Fibroblast of lung (primary cell): Measurements from ENCODE around the gene TXNDC8. TPM values are rescaled to one million over a fixed set of nuclear protein-coding genes. Genes with fewer than 3 reads are reported as not detected.

Experiments used
- DNase-seq, 2 donors: peaks; one replicate each; pipeline versions ENCODE4 v3.0.0 to v3.0.0-alpha.2; 2010; ENCODE audit warnings: low read depth in 2 of 2
- H2AFZ ChIP-seq: 2 replicates; pipeline ENCODE4 v1.5.1; 2012; ENCODE audit warnings: low read length, control low read depth, inconsistent platforms
- H3K27ac ChIP-seq: 2 replicates; pipeline ENCODE4 v1.5.1; 2011; ENCODE audit warnings: low read length, control low read depth; ENCODE audit not compliant: insufficient read depth
- H3K27me3 ChIP-seq: 2 replicates; pipeline ENCODE4 v1.5.1; 2011; ENCODE audit warnings: mild to moderate bottlenecking, low read length; ENCODE audit not compliant: control insufficient read depth, insufficient read depth
- H3K36me3 ChIP-seq: 2 replicates; pipeline ENCODE4 v1.5.1; 2011; ENCODE audit warnings: low read length; ENCODE audit not compliant: control insufficient read depth, insufficient read depth
- H3K4me1 ChIP-seq: 2 replicates; pipeline ENCODE4 v1.5.1; 2011; ENCODE audit warnings: low read length; ENCODE audit not compliant: control insufficient read depth, insufficient read depth; ENCODE audit errors: extremely low read depth
- H3K4me2 ChIP-seq: 2 replicates; pipeline ENCODE4 v1.5.1; 2011; ENCODE audit warnings: low read length, control low read depth; ENCODE audit not compliant: insufficient read depth; ENCODE audit errors: extremely low read depth
- H3K4me3 ChIP-seq, 4 experiments: fragments of 200-600 bp in 1 of 4; sonication (generic) in 1 of 4; replicated peaks in 1 of 4; 2 replicates each; pipeline ENCODE4 v1.5.1; 2011 to 2016; ENCODE audit warnings: low read length in 4 of 4, low read depth in 3 of 4, mild to moderate bottlenecking in 3 of 4, control low read depth in 2 of 4, inconsistent platforms in 1 of 4, mixed read lengths in 1 of 4; ENCODE audit not compliant: insufficient read depth in 1 of 4; ENCODE audit errors: control extremely low read depth in 1 of 4
- H3K79me2 ChIP-seq: 2 replicates; pipeline ENCODE4 v1.5.1; 2012; ENCODE audit warnings: mild to moderate bottlenecking, low read length, inconsistent platforms; ENCODE audit not compliant: control insufficient read depth, insufficient read depth
- H3K9ac ChIP-seq: 2 replicates; pipeline ENCODE4 v1.5.1; 2011; ENCODE audit warnings: mild to moderate bottlenecking, low read length, control low read depth; ENCODE audit not compliant: insufficient read depth
- H3K9me3 ChIP-seq: 2 replicates; pipeline ENCODE4 v1.5.1; 2012; ENCODE audit warnings: low read depth, low read length; ENCODE audit not compliant: control insufficient read depth, insufficient read depth
- H4K20me1 ChIP-seq: 2 replicates; pipeline ENCODE4 v1.5.1; 2011; ENCODE audit warnings: low read length; ENCODE audit not compliant: control insufficient read depth, insufficient read depth; ENCODE audit errors: extremely low read depth
- EZH2 ChIP-seq: IDR thresholded peaks from 2 replicates; pipeline ENCODE4 v1.5.1; 2012; ENCODE audit warnings: low read length, control low read depth, mild to moderate bottlenecking; ENCODE audit errors: missing control alignments
- polyA plus RNA-seq, 2 donors: library from polyadenylated mRNA; depleted of rRNA in 1 of 2; stranded (reverse) in 1 of 2; unstranded in 1 of 2; fragments of >200 nt; gene quantifications; 2 replicates each; pipeline ENCODE4 v1.2.1, GENCODE V29; 2011 to 2012; ENCODE audit warnings: missing spikeins in 1 of 2
- total RNA-seq: library from RNA; depleted of rRNA; stranded (reverse); fragments of >200 nt; gene quantifications from 2 replicates; pipeline ENCODE4 v1.2.1, GENCODE V29; 2014
- TF ChIP-seq, protein P1 (sequence below), 2 donors: IDR thresholded peaks in 1 of 2; conservative IDR thresholded peaks in 1 of 2; 1 replicate in 1 of 2; 2 replicates in 1 of 2; pipeline ENCODE4 v1.5.1; 2011 to 2012; ENCODE audit warnings: low read length in 2 of 2, control low read depth in 1 of 2, inconsistent platforms in 1 of 2, low read depth in 1 of 2, mild to moderate bottlenecking in 1 of 2

Gene TXNDC8
- total and polyA plus RNA-seq, 2 donors (not counting 1 experiment from before 2014, with no cell fraction given): not detected

- H2AFZ ChIP-seq: no peak overlapping the region
Observed at GRCh38 chr9:110308633-110309038, 29.0 kb downstream of the TXNDC8 start.

GRCh38 chr9:110307191-110307590, 30.5 kb downstream of the TXNDC8 start:
- no peaks in the 10 kb centered on the region for H4K20me1 ChIP-seq
- no peaks in the 10 kb centered on the region for H3K79me2 ChIP-seq
- H3K4me2 ChIP-seq: no peak overlapping the region
- H3K27ac ChIP-seq: no peak overlapping the region
- DNase-seq: no peak
- no peak overlapping the region for H2AFZ ChIP-seq
- no peak overlapping the region for H3K9ac ChIP-seq
- no peaks in the 10 kb centered on the region for H3K9me3 ChIP-seq
- no peak overlapping the region for H3K4me3 ChIP-seq
- H3K4me1 ChIP-seq: no peaks in the 10 kb centered on the region
- H3K27me3 ChIP-seq: peaks cover 7% of the 10 kb centered on the region
- no peaks in the 10 kb centered on the region for H3K36me3 ChIP-seq
- TF ChIP-seq EZH2: no peak
- TF ChIP-seq, protein P1, sequence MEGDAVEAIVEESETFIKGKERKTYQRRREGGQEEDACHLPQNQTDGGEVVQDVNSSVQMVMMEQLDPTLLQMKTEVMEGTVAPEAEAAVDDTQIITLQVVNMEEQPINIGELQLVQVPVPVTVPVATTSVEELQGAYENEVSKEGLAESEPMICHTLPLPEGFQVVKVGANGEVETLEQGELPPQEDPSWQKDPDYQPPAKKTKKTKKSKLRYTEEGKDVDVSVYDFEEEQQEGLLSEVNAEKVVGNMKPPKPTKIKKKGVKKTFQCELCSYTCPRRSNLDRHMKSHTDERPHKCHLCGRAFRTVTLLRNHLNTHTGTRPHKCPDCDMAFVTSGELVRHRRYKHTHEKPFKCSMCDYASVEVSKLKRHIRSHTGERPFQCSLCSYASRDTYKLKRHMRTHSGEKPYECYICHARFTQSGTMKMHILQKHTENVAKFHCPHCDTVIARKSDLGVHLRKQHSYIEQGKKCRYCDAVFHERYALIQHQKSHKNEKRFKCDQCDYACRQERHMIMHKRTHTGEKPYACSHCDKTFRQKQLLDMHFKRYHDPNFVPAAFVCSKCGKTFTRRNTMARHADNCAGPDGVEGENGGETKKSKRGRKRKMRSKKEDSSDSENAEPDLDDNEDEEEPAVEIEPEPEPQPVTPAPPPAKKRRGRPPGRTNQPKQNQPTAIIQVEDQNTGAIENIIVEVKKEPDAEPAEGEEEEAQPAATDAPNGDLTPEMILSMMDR (conservative IDR thresholded peaks at IDR 0.05 in 1 of 2, IDR thresholded peaks at IDR 0.05 in 1 of 2; ENCODE audit: low read depth in 1 of 2, low read length in 2 of 2): no peak

More at GRCh38 chr9:110308633-110309038, 29.0 kb downstream of the TXNDC8 start:
- Histone ChIP-seq H3K4me1 (no peaks in the 10 kb centered on the region), H3K4me3 (no peak overlapping the region), H3K36me3 (no peaks in the 10 kb centered on the region), H3K4me2 (no peak overlapping the region), H3K79me2 (no peaks in the 10 kb centered on the region), H4K20me1 (no peaks in the 10 kb centered on the region), H3K9ac (no peak overlapping the region), H3K27me3 (peaks cover 7% of the 10 kb centered on the region), H3K9me3 (no peaks in the 10 kb centered on the region), H3K27ac (no peak overlapping the region)
- no peak for TF ChIP-seq EZH2
- TF ChIP-seq, protein P1 (conservative IDR thresholded peaks at IDR 0.05 in 1 of 2, IDR thresholded peaks at IDR 0.05 in 1 of 2; ENCODE audit: low read depth in 1 of 2, low read length in 2 of 2): no peak
- DNase-seq: no peak

DNA sequence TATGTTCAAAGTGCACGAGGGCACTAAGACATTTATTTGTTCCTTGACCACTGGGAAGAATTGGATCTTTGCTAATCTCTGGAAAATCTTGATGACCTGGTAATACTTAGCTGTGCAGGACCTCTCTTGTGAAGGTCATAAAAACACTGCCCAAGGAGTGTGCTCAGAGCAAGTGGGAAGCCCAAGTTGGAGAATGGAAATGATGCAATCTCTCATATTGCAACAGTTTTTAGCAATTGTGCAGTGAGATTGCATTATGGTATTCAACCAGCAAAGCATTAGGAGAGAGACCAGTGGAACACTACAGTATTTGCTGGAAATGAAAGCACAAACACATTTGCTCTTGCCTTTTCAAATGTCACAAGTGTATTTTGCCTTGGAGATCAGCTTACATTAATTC, 34.5 kb downstream of the TXNDC8 start:
- Histone ChIP-seq H3K4me3 (no peak overlapping the region), H3K4me2 (no peak overlapping the region), H3K36me3 (no peaks in the 10 kb centered on the region), H3K27ac (no peak overlapping the region), H3K79me2 (no peaks in the 10 kb centered on the region), H3K9me3 (no peaks in the 10 kb centered on the region), H3K4me1 (no peaks in the 10 kb centered on the region), H3K27me3 (peaks cover 7% of the 10 kb centered on the region), H4K20me1 (no peaks in the 10 kb centered on the region), H3K9ac (no peak overlapping the region), H2AFZ (no peak overlapping the region)
- TF ChIP-seq EZH2: no peak
- TF ChIP-seq, protein P1 (conservative IDR thresholded peaks at IDR 0.05 in 1 of 2, IDR thresholded peaks at IDR 0.05 in 1 of 2; ENCODE audit: low read depth in 1 of 2, low read length in 2 of 2): no peak
- peak in 1 of 2 donors; percentile 86 for DNase-seq
